H9 (cell line): ENCODE measurements around the gene SLC12A9. TPM values are rescaled to one million over a fixed set of nuclear protein-coding genes. Genes with fewer than 3 reads are reported as not detected.
A peak's percentile ranks its signal among the peaks of the same experiment; 100 is the strongest.

Experiments
- DNase-seq: peaks from one replicate; pipeline ENCODE4 v3.0.0-alpha.2; 2017
- H2AFZ ChIP-seq: one replicate; pipeline ENCODE4 v1.6.1; 2013; ENCODE audit warnings: mild to moderate bottlenecking, low read length, control low read depth, moderate library complexity
- H2AK5ac ChIP-seq: 2 replicates; pipeline ENCODE4 v1.6.1; 2013; ENCODE audit warnings: low read length, control low read depth, mixed read lengths; ENCODE audit not compliant: insufficient read length
- H2BK120ac ChIP-seq: one replicate; pipeline ENCODE4 v1.6.1; 2013; ENCODE audit warnings: low read depth, mild to moderate bottlenecking, low read length, control low read depth, inconsistent platforms; ENCODE audit not compliant: poor library complexity, severe bottlenecking
- H2BK12ac ChIP-seq: 2 replicates; pipeline ENCODE4 v1.6.1; 2013; ENCODE audit warnings: low read length, control low read depth, mixed read lengths, low read depth; ENCODE audit not compliant: insufficient read length
- H2BK15ac ChIP-seq: 2 replicates; pipeline ENCODE4 v1.6.1; 2013; ENCODE audit warnings: low read depth, low read length, control low read depth
- H2BK20ac ChIP-seq: one replicate; pipeline ENCODE4 v1.6.1; 2013; ENCODE audit warnings: low read depth, mild to moderate bottlenecking, low read length, control low read depth, inconsistent platforms; ENCODE audit not compliant: poor library complexity, severe bottlenecking
- H2BK5ac ChIP-seq: 2 replicates; pipeline ENCODE4 v1.6.1; 2013; ENCODE audit warnings: low read length, control low read depth, mixed read lengths; ENCODE audit not compliant: insufficient read length
- H3K14ac ChIP-seq: 2 replicates; pipeline ENCODE4 v1.6.1; 2013; ENCODE audit warnings: low read length, control low read depth; ENCODE audit not compliant: insufficient read depth
- H3K18ac ChIP-seq: 2 replicates; pipeline ENCODE4 v1.6.1; 2013; ENCODE audit warnings: low read depth, mild to moderate bottlenecking, mixed read lengths, low read length, control low read depth; ENCODE audit not compliant: insufficient read length
- H3K23ac ChIP-seq: 2 replicates; pipeline ENCODE4 v1.6.1; 2013; ENCODE audit warnings: low read length, control low read depth, mixed read lengths, low read depth; ENCODE audit not compliant: insufficient read length
- H3K23me2 ChIP-seq: 2 replicates; pipeline ENCODE4 v1.6.1; 2013; ENCODE audit warnings: low read depth, mild to moderate bottlenecking, mixed read lengths, low read length, control low read depth; ENCODE audit not compliant: insufficient read length, poor library complexity, severe bottlenecking
- H3K27ac ChIP-seq: 2 replicates; pipeline ENCODE4 v1.5.1; 2013; ENCODE audit warnings: low read length, control low read depth, mixed read lengths, low read depth; ENCODE audit not compliant: insufficient read length
- H3K27me3 ChIP-seq: 2 replicates; pipeline ENCODE4 v1.6.1; 2013; ENCODE audit warnings: low read length, control low read depth, inconsistent platforms; ENCODE audit not compliant: insufficient read depth
- H3K4ac ChIP-seq: 2 replicates; pipeline ENCODE4 v1.6.1; 2013; ENCODE audit warnings: low read depth, mild to moderate bottlenecking, control low read depth, inconsistent platforms, low read length, moderate library complexity
- H3K4me1 ChIP-seq: 2 replicates; pipeline ENCODE4 v1.6.1; 2013; ENCODE audit warnings: low read length, control low read depth, inconsistent platforms; ENCODE audit not compliant: insufficient read depth
- H3K4me2 ChIP-seq: 2 replicates; pipeline ENCODE4 v1.6.1; 2013; ENCODE audit warnings: low read length, control low read depth, mixed read lengths; ENCODE audit not compliant: insufficient read length, insufficient read depth
- H3K56ac ChIP-seq: 2 replicates; pipeline ENCODE4 v1.6.1; 2013; ENCODE audit warnings: low read depth, mild to moderate bottlenecking, mixed read lengths, low read length, control low read depth; ENCODE audit not compliant: insufficient read length
- H3K79me1 ChIP-seq: 2 replicates; pipeline ENCODE4 v1.6.1; 2013; ENCODE audit warnings: low read depth, mild to moderate bottlenecking, moderate library complexity, low read length, control low read depth, inconsistent platforms; ENCODE audit not compliant: insufficient read depth, poor library complexity, severe bottlenecking
- H3K79me2 ChIP-seq: 2 replicates; pipeline ENCODE4 v1.6.1; 2013; ENCODE audit warnings: low read length, control low read depth, inconsistent platforms; ENCODE audit not compliant: insufficient read depth
- H3K9ac ChIP-seq: 2 replicates; pipeline ENCODE4 v1.6.1; 2013; ENCODE audit warnings: low read length, control low read depth, mixed read lengths; ENCODE audit not compliant: insufficient read length; ENCODE audit errors: extremely low read depth
- H3K9me3 ChIP-seq: one replicate; pipeline ENCODE4 v1.6.1; 2013; ENCODE audit warnings: low read depth, low read length, inconsistent platforms; ENCODE audit not compliant: control insufficient read depth
- H3T11ph ChIP-seq: one replicate; pipeline ENCODE4 v1.6.1; 2013; ENCODE audit warnings: mild to moderate bottlenecking, low read length, control low read depth, inconsistent platforms
- H4K20me1 ChIP-seq: one replicate; pipeline ENCODE4 v1.6.1; 2013; ENCODE audit not compliant: control insufficient read depth, insufficient read length, insufficient read depth
- H4K5ac ChIP-seq: 2 replicates; pipeline ENCODE4 v1.6.1; 2013; ENCODE audit warnings: low read depth, mild to moderate bottlenecking, mixed read lengths, low read length, control low read depth; ENCODE audit not compliant: insufficient read length
- H4K8ac ChIP-seq: replicated peaks from 2 replicates; pipeline ENCODE4 v1.6.1; 2013; ENCODE audit warnings: low read length, control low read depth, mixed read lengths, low read depth; ENCODE audit not compliant: insufficient read length
- H4K91ac ChIP-seq: 2 replicates; pipeline ENCODE4 v1.6.1; 2013; ENCODE audit warnings: low read depth, mild to moderate bottlenecking, moderate library complexity, mixed read lengths, low read length, control low read depth; ENCODE audit not compliant: insufficient read length
- H3K27ac Mint-ChIP-seq, 3 experiments: 2 replicates in 2 of 3; 3 replicates in 1 of 3; pipeline ENCODE4 v1.8.0; 2020 to 2021; ENCODE audit warnings: mixed read lengths in 3 of 3, mild to moderate bottlenecking in 1 of 3, moderate library complexity in 1 of 3
- H3K27me3 Mint-ChIP-seq: 2 replicates; pipeline ENCODE4 v1.8.0; 2021; ENCODE audit warnings: low read depth, mild to moderate bottlenecking, moderate library complexity, mixed read lengths
- H3K36me3 Mint-ChIP-seq, 3 experiments: 2 replicates in 2 of 3; 3 replicates in 1 of 3; pipeline ENCODE4 v1.8.0; 2020 to 2021; ENCODE audit warnings: low read depth in 3 of 3, mixed read lengths in 3 of 3; ENCODE audit not compliant: insufficient read depth in 1 of 3
- H3K4me1 Mint-ChIP-seq, 2 experiments: 2 replicates each; pipeline ENCODE4 v1.8.0; 2020; ENCODE audit warnings: mixed read lengths in 2 of 2
- H3K4me3 Mint-ChIP-seq, 2 experiments: 2 replicates in 1 of 2; 3 replicates in 1 of 2; pipeline ENCODE4 v1.8.0; 2020 to 2021; ENCODE audit warnings: mild to moderate bottlenecking in 2 of 2, mixed read lengths in 2 of 2, moderate library complexity in 1 of 2
- H3K9me3 Mint-ChIP-seq, 2 experiments: 2 replicates in 1 of 2; 3 replicates in 1 of 2; pipeline ENCODE4 v1.8.0; 2020; ENCODE audit warnings: mild to moderate bottlenecking in 2 of 2, mixed read lengths in 2 of 2, moderate library complexity in 1 of 2
- WGBS: extraction: QIAGEN DNeasy Blood & Tissue Kit; methylation state at CpG from one replicate; pipeline ENCODE4 v1.1.7; 2013; ENCODE audit warnings: missing lambda C conversion rate, low lambda C conversion rate, mixed read lengths; ENCODE audit not compliant: insufficient read length; ENCODE audit errors: extremely low coverage; 5-methylcytosine and 5-hydroxymethylcytosine counted together
- total RNA-seq: library from RNA; stranded (reverse); gene quantifications from 2 replicates; pipeline ENCODE4 v1.2.1, GENCODE V29; 2021
- TF ChIP-seq, protein P1 (sequence below): fragments of 200-600 bp; sonication (generic); conservative IDR thresholded peaks from 3 replicates; pipeline ENCODE4 v1.8.0; 2021; ENCODE audit warnings: antibody characterized with exemption, mild to moderate bottlenecking

Gene SLC12A9
- total RNA-seq, 1 experiment from 2014 or later = 43.0 TPM

DNA sequence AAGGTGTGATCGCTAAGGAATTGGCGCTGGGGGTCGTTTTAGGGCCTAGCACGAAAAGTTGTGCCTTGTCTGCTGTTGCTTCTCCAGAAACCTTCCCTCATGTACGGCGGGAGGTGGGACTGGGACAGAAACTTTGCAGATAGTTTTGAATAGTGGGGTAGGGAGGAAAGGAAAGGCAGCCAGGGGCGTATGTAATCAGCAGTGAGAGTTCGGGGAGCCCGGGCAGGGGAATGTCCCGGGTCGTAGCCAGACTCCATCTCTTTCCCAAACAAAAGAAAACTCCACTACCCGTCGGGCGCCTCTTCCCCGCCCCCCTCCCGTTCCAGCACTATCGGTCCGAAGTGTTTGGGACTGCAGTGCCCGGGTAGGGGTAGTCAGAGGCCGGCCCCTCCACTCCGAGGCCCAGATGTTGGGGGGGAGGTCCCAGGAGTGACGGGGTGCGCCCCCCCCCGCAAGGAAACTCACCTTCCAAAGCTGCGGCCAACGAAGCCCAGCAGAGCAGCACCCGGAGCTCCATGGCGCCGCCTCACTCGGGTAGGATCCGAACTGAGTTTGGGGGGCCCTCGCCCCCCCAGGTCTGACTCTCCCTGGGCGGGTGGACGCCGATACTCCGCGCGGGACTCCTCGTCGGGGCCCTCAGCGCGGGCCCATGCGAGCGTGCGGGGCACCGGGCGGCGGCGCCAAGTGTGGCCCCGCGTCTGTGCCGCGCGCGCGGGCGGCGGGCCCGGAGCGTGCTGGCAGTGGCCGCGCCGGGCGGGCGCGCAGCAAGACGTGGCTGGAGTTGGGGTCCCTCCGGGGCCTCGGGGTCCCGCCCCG is 25.8 kb upstream of the SLC12A9 start:
- Histone ChIP-seq H2BK12ac (no peak overlapping the region), H2BK120ac (no peak overlapping the region), H4K91ac (no peak overlapping the region), H3K79me2 (peaks cover 15% of the 10 kb centered on the region), H3K9ac (peak overlapping the region; percentile 85), H3K4me2 (peak overlapping the region; percentile 97), H3K27ac (no peak overlapping the region), H2BK20ac (no peak overlapping the region), H2AFZ (no peak overlapping the region), H4K20me1 (no peaks in the 10 kb centered on the region), H4K5ac (no peak overlapping the region), H3K56ac (no peak overlapping the region), H3T11ph (no peak overlapping the region), H2BK15ac (no peak overlapping the region), H2AK5ac (no peak overlapping the region), H3K14ac (peak overlapping the region; percentile 50), H3K4me1 (peaks cover 7% of the 10 kb centered on the region; the same call in 1 of the 2 replicates), H3K23ac (no peak overlapping the region), H3K23me2 (peaks cover 16% of the 10 kb centered on the region), H2BK5ac (no peak overlapping the region), H3K9me3 (no peaks in the 10 kb centered on the region), H3K4ac (no peak overlapping the region), H4K8ac (no peak overlapping the region), H3K18ac (no peak overlapping the region), H3K27me3 (no peaks in the 10 kb centered on the region), H3K79me1 (peaks cover 21% of the 10 kb centered on the region)
- TF ChIP-seq, protein P1, sequence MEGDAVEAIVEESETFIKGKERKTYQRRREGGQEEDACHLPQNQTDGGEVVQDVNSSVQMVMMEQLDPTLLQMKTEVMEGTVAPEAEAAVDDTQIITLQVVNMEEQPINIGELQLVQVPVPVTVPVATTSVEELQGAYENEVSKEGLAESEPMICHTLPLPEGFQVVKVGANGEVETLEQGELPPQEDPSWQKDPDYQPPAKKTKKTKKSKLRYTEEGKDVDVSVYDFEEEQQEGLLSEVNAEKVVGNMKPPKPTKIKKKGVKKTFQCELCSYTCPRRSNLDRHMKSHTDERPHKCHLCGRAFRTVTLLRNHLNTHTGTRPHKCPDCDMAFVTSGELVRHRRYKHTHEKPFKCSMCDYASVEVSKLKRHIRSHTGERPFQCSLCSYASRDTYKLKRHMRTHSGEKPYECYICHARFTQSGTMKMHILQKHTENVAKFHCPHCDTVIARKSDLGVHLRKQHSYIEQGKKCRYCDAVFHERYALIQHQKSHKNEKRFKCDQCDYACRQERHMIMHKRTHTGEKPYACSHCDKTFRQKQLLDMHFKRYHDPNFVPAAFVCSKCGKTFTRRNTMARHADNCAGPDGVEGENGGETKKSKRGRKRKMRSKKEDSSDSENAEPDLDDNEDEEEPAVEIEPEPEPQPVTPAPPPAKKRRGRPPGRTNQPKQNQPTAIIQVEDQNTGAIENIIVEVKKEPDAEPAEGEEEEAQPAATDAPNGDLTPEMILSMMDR = no peak
- WGBS = no CpG with 5 or more reads among the region's 71 CpGs
- Mint-ChIP-seq H3K4me3 (peak overlapping the region; percentile 92 to 100), H3K9me3 (peaks cover 0 to 2% of the 10 kb centered on the region in 2 experiments; a peak in 2 of 5 replicates), H3K4me1 (peaks cover 22 to 36% of the 10 kb centered on the region in 2 experiments), H3K36me3 (peaks cover 25 to 44% (median 44%) of the 10 kb centered on the region in 3 experiments; a peak in 6 of 7 replicates), H3K27ac (peak overlapping the region; percentile 81 to 98 (median 89)), H3K27me3 (no peaks in the 10 kb centered on the region; the same call in none of the 2 replicates)
- DNase-seq = no peak
